Measurements from ENCODE around the gene SLAIN2. TPM values are rescaled to one million over a fixed set of nuclear protein-coding genes. Genes with fewer than 3 reads are reported as not detected.
"Not testable (repeated sequence)": the region's sequence is repeated elsewhere in the genome, so short reads cannot be mapped to it uniquely, and the experiment has no call there.

The SLAIN2 gene
- total and polyA plus RNA-seq, 2 of the 4 experiments (the other 2 are of a cell fraction) = 23.3 to 53.0 TPM

DNA sequence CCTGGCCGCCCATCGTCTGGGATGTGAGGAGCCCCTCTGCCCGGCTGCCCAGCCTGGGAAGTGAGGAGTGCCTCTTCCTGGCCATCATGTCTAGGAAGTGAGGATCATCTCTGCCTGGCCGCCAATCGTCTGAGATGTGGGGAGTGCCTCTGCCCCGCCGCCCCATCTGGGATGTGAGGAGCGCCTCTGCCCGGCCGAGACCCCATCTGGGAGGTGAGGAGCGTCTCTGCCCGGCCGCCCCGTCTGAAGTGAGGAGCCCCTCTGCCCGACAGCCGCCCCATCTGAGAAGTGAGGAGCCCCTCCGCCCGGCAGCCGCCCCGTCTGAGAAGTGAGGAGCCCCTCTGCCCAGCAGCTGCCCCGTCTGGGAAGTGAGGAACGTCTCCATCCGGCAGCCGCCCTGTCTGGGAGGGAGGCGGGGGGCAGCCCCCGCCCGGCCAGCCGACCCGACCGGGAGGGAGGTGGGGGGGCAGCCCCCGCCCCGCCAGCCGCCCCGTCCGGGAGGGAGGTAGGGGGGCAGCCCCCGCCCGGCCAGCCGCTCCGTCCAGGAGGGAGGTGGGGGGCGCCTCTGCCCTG is 49.0 kb upstream of the SLAIN2 start:
- H2BK120ac ChIP-seq (ENCODE audit: low read depth, low read length); dilution Hi-C loops (cut with HindIII; ENCODE audit: low sequenced_read_pairs, unreplicated experiment); H4K91ac ChIP-seq (ENCODE audit: insufficient read depth, low read depth, low read length); H2BK15ac ChIP-seq (ENCODE audit: low read depth, low read length); H3K14ac ChIP-seq (replicated peaks; ENCODE audit: low read depth, low read length); H2AFZ ChIP-seq (replicated peaks; ENCODE audit: low read length, poor library complexity); H3K23ac ChIP-seq (ENCODE audit: low read depth, low read length); H4K20me1 ChIP-seq (ENCODE audit: insufficient read depth, low read length); H3K27ac ChIP-seq (ENCODE audit: insufficient read depth, low read length); H3K36me3 ChIP-seq (ENCODE audit: control insufficient read depth, insufficient read depth, low read length); H2AK5ac ChIP-seq (ENCODE audit: low read depth, low read length); DNase-seq; H3K9me1 ChIP-seq (ENCODE audit: insufficient read depth, low read length); CTCF ChIA-PET; H3K27me3 ChIP-seq (ENCODE audit: control insufficient read depth, insufficient read depth, low read length); H4K5ac ChIP-seq (ENCODE audit: low read depth, low read length); H2BK20ac ChIP-seq (ENCODE audit: low read depth, low read length); H3K4me3 ChIP-seq (ENCODE audit: insufficient read depth, low read depth, low read length); H3K4me1 ChIP-seq (ENCODE audit: control insufficient read depth, insufficient read depth, low read length); H3K4me2 ChIP-seq (ENCODE audit: low read depth, low read length); intact Hi-C loops (cut with micrococcal nuclease); H3K56ac ChIP-seq (ENCODE audit: extremely low read depth, insufficient read depth, low read length); BruUV-seq (replicated peaks); H3K9me3 ChIP-seq (ENCODE audit: control insufficient read depth, insufficient read depth, low read length); H4K8ac ChIP-seq (ENCODE audit: low read depth in 2 of 2, low read length in 2 of 2); H3K18ac ChIP-seq (ENCODE audit: low read depth, low read length); H3K9ac ChIP-seq (ENCODE audit: low read depth, low read length); ATAC-seq (ENCODE audit: low read depth); in situ Hi-C loops (cut with MboI; ENCODE audit: low sequenced_read_pairs); H3K4ac ChIP-seq (ENCODE audit: low read depth, low read length); H2BK5ac ChIP-seq (ENCODE audit: low read depth, low read length, poor library complexity, severe bottlenecking); H3K79me1 ChIP-seq (ENCODE audit: low read depth in 1 of 2, low read length in 2 of 2); H2AK9ac ChIP-seq (replicated peaks; ENCODE audit: low read depth, low read length, poor library complexity); POLR2A ChIA-PET (ENCODE audit: unreplicated experiment): not testable (repeated sequence)
- 100% methylated on average over 1 of the region's 40 CpGs; no CpG with 5 or more reads in 1 of the 2 experiments for WGBS, 2 experiments (ENCODE audit: extremely low coverage in 2 of 2, insufficient read length in 1 of 2)
